Activated T-cell treated with anti-CD3 and anti-CD28 coated beads for 1 hour (primary cell): Measurements from ENCODE around the gene CCR5AS.
"Not testable (repeated sequence)": the region's sequence is repeated elsewhere in the genome, so short reads cannot be mapped to it uniquely, and the experiment has no call there.

Source experiments
- DNase-seq: peaks from one replicate; pipeline ENCODE4 v3.0.0-alpha.2; 2020; ENCODE audit warnings: low read depth

Gene CCR5AS

GRCh38 chr3:46429250-46429649 lies 22.4 kb upstream of the CCR5AS start:
- no peak for DNase-seq

- DNase-seq, result no peak
These were observed 21.3 kb upstream of the CCR5AS start for GRCh38 chr3:46427916-46428833.

GRCh38 chr3:46427404-46427803 lies 20.5 kb upstream of the CCR5AS start:
- DNase-seq, result not testable (repeated sequence)

GRCh38 chr3:46426476-46426875 lies 19.6 kb upstream of the CCR5AS start:
- not testable (repeated sequence) for DNase-seq

- no peak for DNase-seq
These were observed 16.7 kb upstream of the CCR5AS start for GRCh38 chr3:46423588-46423987.

GRCh38 chr3:46422617-46423016 lies 15.8 kb upstream of the CCR5AS start:
- no peak for DNase-seq

- no peak for DNase-seq
These were observed 14.1 kb upstream of the CCR5AS start for GRCh38 chr3:46420931-46421330.

GRCh38 chr3:46419816-46420215 lies 12.9 kb upstream of the CCR5AS start:
- no peak for DNase-seq

- no peak for DNase-seq
These were observed 11.2 kb upstream of the CCR5AS start for GRCh38 chr3:46417841-46418611.

GRCh38 chr3:46416811-46417510 lies 10.1 kb upstream of the CCR5AS start:
- DNase-seq, result no peak

GRCh38 chr3:46416125-46416810 lies 9.4 kb upstream of the CCR5AS start:
- DNase-seq, result no peak

GRCh38 chr3:46414739-46415138 lies 7.9 kb upstream of the CCR5AS start:
- no peak for DNase-seq

- DNase-seq, result no peak
These were observed 7.1 kb upstream of the CCR5AS start for GRCh38 chr3:46413951-46414350.

- DNase-seq, result no peak
These were observed 6.0 kb upstream of the CCR5AS start for GRCh38 chr3:46412786-46413298.

GRCh38 chr3:46411271-46411670 lies 4.4 kb upstream of the CCR5AS start:
- DNase-seq, result no peak

- no peak for DNase-seq
These were observed 3.8 kb upstream of the CCR5AS start for GRCh38 chr3:46410669-46411068.

GRCh38 chr3:46409739-46410489 lies 3.0 kb upstream of the CCR5AS start:
- no peak for DNase-seq

GRCh38 chr3:46408853-46409252 lies 2.0 kb upstream of the CCR5AS start:
- DNase-seq, result no peak

- DNase-seq, result no peak
These were observed 1.1 kb upstream of the CCR5AS start for GRCh38 chr3:46407970-46408369.

- DNase-seq, result no peak
These were observed 451 bp downstream of the CCR5AS start for GRCh38 chr3:46406443-46406787.
